Testis (tissue), 3 donors: Measurements from ENCODE around the gene DCLK2. TPM values are rescaled to one million over a fixed set of nuclear protein-coding genes. Genes with fewer than 3 reads are reported as not detected.

ENCODE experiments used
- DNase-seq: peaks from one replicate; pipeline ENCODE4 v3.0.0-alpha.2; 2019
- H3K27ac ChIP-seq, 2 donors: fragments of 200-600 bp; sonication (generic); one replicate each; pipeline ENCODE4 v1.5.1; 2019
- H3K27me3 ChIP-seq: fragments of 200-600 bp; sonication (generic); one replicate; pipeline ENCODE4 v1.5.1; 2019
- H3K36me3 ChIP-seq: fragments of 200-600 bp; sonication (generic); one replicate; pipeline ENCODE4 v1.5.1; 2017; ENCODE audit warnings: low read depth; ENCODE audit errors: missing control alignments
- H3K4me1 ChIP-seq: fragments of 200-600 bp; sonication (generic); one replicate; pipeline ENCODE4 v1.5.1; 2019
- H3K4me3 ChIP-seq, 2 donors: fragments of 200-600 bp; sonication (generic); one replicate each; pipeline ENCODE4 v1.5.1; 2017 to 2019
- H3K9me3 ChIP-seq: fragments of 200-600 bp; sonication (generic); one replicate; pipeline ENCODE4 v1.5.1; 2017
- CTCF ChIP-seq, 3 experiments: fragments of 450-650 bp in 2 of 3; fragments of 200-600 bp in 1 of 3; sonication (generic) in 1 of 3; IDR thresholded peaks; one replicate each; pipeline ENCODE4 v1.5.1; 2016 to 2019; ENCODE audit warnings: antibody characterized with exemption in 3 of 3, mild to moderate bottlenecking in 2 of 3, moderate library complexity in 1 of 3
- POLR2A ChIP-seq: fragments of 450-650 bp; IDR thresholded peaks from one replicate; pipeline ENCODE4 v1.6.1; 2017; ENCODE audit warnings: antibody characterized with exemption, mild to moderate bottlenecking, moderate library complexity
- WGBS, 2 donors: methylation state at CpG; one replicate each; pipeline ENCODE4 v1.1.5; 2018; 5-methylcytosine and 5-hydroxymethylcytosine counted together
- intact Hi-C: fragments of 100-400 bp; cut with DNase I; formaldehyde crosslinking; loops from one replicate; pipeline ENCODE4 v1.15.1; 2023; ENCODE audit warnings: low total_unique reads
- polyA plus RNA-seq: library from polyadenylated mRNA; stranded (reverse); fragments of 350-450 nt; fragmentation: Illumina TruSeq; extraction: RNeasy Lipid Tissue Mini Kit (QIAGEN cat#74804); gene quantifications from one replicate; pipeline ENCODE4 v1.2.3, GENCODE V29; 2014; ENCODE audit warnings: low read depth, low replicate concordance; ENCODE audit not compliant: insufficient read depth
- total RNA-seq, 2 donors: library from RNA; depleted of rRNA; stranded (reverse); fragments of >200 nt; gene quantifications; one replicate each; pipeline ENCODE4 v1.2.3, GENCODE V29; 2016

The DCLK2 gene
- total and polyA plus RNA-seq, 3 donors from 2014 or later, result 6.1 to 18.4 (median 14.8) TPM

- intact Hi-C loops, result no loop called here
- TF ChIP-seq POLR2A (no peak), CTCF (IDR thresholded peaks at IDR 0.05) (no peak)
- Histone ChIP-seq H3K9me3 (no peaks in the 10 kb centered on the region), H3K4me3 (no peak overlapping the region), H3K27me3 (no peaks in the 10 kb centered on the region), H3K36me3 (no peaks in the 10 kb centered on the region), H3K4me1 (no peaks in the 10 kb centered on the region), H3K27ac (no peak overlapping the region)
- no peak for DNase-seq
- 82 to 88% methylated on average over 3 of the region's 3 CpGs for WGBS, 2 donors
Observed at GRCh38 chr4:150045410-150045809, 32.8 kb upstream of the DCLK2 start.

GRCh38 chr4:150046728-150047217 lies 31.5 kb upstream of the DCLK2 start:
- Histone ChIP-seq H3K9me3 (no peaks in the 10 kb centered on the region), H3K4me3 (no peak overlapping the region), H3K27me3 (no peaks in the 10 kb centered on the region), H3K27ac (no peak overlapping the region), H3K36me3 (no peaks in the 10 kb centered on the region), H3K4me1 (no peaks in the 10 kb centered on the region)
- DNase-seq, result no peak
- TF ChIP-seq POLR2A (no peak), CTCF (IDR thresholded peaks at IDR 0.05) (no peak)
- WGBS, 2 donors, result 73 to 74% methylated on average over 5 of the region's 5 CpGs
- intact Hi-C loops, result no loop called here

- TF ChIP-seq CTCF (IDR thresholded peaks at IDR 0.05) (no peak), POLR2A (no peak)
- no peaks in the 10 kb centered on the region for H3K27me3 ChIP-seq
- H3K4me1 ChIP-seq, result no peaks in the 10 kb centered on the region
- no peaks in the 10 kb centered on the region for H3K36me3 ChIP-seq
- H3K9me3 ChIP-seq, result no peaks in the 10 kb centered on the region
- DNase-seq, result no peak
- no peak overlapping the region for H3K4me3 ChIP-seq
- H3K27ac ChIP-seq, result no peak overlapping the region
- intact Hi-C loops, result no loop called here
Observed at GRCh38 chr4:150047546-150047945, 30.7 kb upstream of the DCLK2 start.

- intact Hi-C loops, result no loop called here
- no peaks in the 10 kb centered on the region for H3K9me3 ChIP-seq
- H3K27me3 ChIP-seq, result no peaks in the 10 kb centered on the region
- no peak for DNase-seq
- H3K4me1 ChIP-seq, result no peaks in the 10 kb centered on the region
- no peak overlapping the region for H3K4me3 ChIP-seq
- no peak overlapping the region for H3K27ac ChIP-seq
- H3K36me3 ChIP-seq, result no peaks in the 10 kb centered on the region
- TF ChIP-seq CTCF (IDR thresholded peaks at IDR 0.05) (no peak), POLR2A (no peak)
- 88 to 95% methylated on average over 4 of the region's 4 CpGs for WGBS, 2 donors
Observed at GRCh38 chr4:150049682-150050081, 28.6 kb upstream of the DCLK2 start.

- H3K4me1 ChIP-seq, result no peaks in the 10 kb centered on the region
- H3K36me3 ChIP-seq, result no peaks in the 10 kb centered on the region
- H3K4me3 ChIP-seq, result no peak overlapping the region
- H3K9me3 ChIP-seq, result no peaks in the 10 kb centered on the region
- no peaks in the 10 kb centered on the region for H3K27me3 ChIP-seq
- H3K27ac ChIP-seq, result no peak overlapping the region
- intact Hi-C loops, result no loop called here
- no peak for TF ChIP-seq POLR2A
- TF ChIP-seq CTCF (IDR thresholded peaks at IDR 0.05), result no peak
- WGBS, 2 donors, result 93 to 96% methylated on average over 4 of the region's 4 CpGs
- DNase-seq, result no peak
Observed at GRCh38 chr4:150050566-150050965, 27.7 kb upstream of the DCLK2 start.
